Measurements from ENCODE around the gene SYMPK.

Gene SYMPK

GRCh38 chr19:45887200-45887710 is 24.3 kb upstream of the SYMPK start:
- no peak for TF ChIP-seq CSRNP3 (CRISPR knock-in tag; IDR thresholded peaks at IDR 0.05)
- TF ChIP-seq TSHZ2 (CRISPR knock-in tag; IDR thresholded peaks at IDR 0.05) = peak; percentile 20; the same call in 1 of the 2 replicates
- no peak for TF ChIP-seq TCF4 (CRISPR knock-in tag; IDR thresholded peaks at IDR 0.05; ENCODE audit: borderline replicate concordance)
- no peak for TF ChIP-seq RARB (CRISPR knock-in tag; IDR thresholded peaks at IDR 0.05)
- no peak for ATAC-seq

GRCh38 chr19:45886427-45887199 is 23.7 kb upstream of the SYMPK start:
- peak; percentile 82 for ATAC-seq
- TF ChIP-seq ZFP30 (CRISPR knock-in tag; IDR thresholded peaks at IDR 0.05) (no peak), POU6F1 (CRISPR knock-in tag; IDR thresholded peaks at IDR 0.05; ENCODE audit: borderline replicate concordance, low read depth) (no peak), ZNF565 (CRISPR knock-in tag; conservative IDR thresholded peaks at IDR 0.05; ENCODE audit: low read depth) (no peak), TOX (CRISPR knock-in tag; IDR thresholded peaks at IDR 0.05; ENCODE audit: borderline replicate concordance) (no peak; the same call in 1 of the 2 replicates), ZNF8 (CRISPR knock-in tag; IDR thresholded peaks at IDR 0.05) (no peak), PATZ1 (CRISPR knock-in tag; IDR thresholded peaks at IDR 0.05; ENCODE audit: borderline replicate concordance) (peak; percentile 88; the same call in 1 of the 2 replicates), BACH2 (CRISPR knock-in tag; IDR thresholded peaks at IDR 0.05; ENCODE audit: borderline replicate concordance) (no peak), CSRNP3 (CRISPR knock-in tag; IDR thresholded peaks at IDR 0.05) (0 out of 2 replicates have a peak, but pooled peaks have one; percentile 30), ZFP3 (CRISPR knock-in tag; IDR thresholded peaks at IDR 0.05) (no peak), SNAI2 (CRISPR knock-in tag; IDR thresholded peaks at IDR 0.05) (no peak), ZC3H10 (CRISPR knock-in tag; IDR thresholded peaks at IDR 0.05) (no peak), ESRRG (CRISPR knock-in tag; IDR thresholded peaks at IDR 0.05) (no peak), RARB (CRISPR knock-in tag; IDR thresholded peaks at IDR 0.05) (no peak), ZNF70 (CRISPR knock-in tag; IDR thresholded peaks at IDR 0.05) (no peak), TSHZ2 (CRISPR knock-in tag; IDR thresholded peaks at IDR 0.05) (no peak), CSDC2 (CRISPR knock-in tag; IDR thresholded peaks at IDR 0.05) (peak; percentile 71; the same call in 1 of the 2 replicates), ARNTL (CRISPR knock-in tag; IDR thresholded peaks at IDR 0.05; ENCODE audit: borderline replicate concordance, low read depth) (no peak), OSR1 (CRISPR knock-in tag; IDR thresholded peaks at IDR 0.05) (no peak), TCF4 (CRISPR knock-in tag; IDR thresholded peaks at IDR 0.05; ENCODE audit: borderline replicate concordance) (no peak), GLIS3 (CRISPR knock-in tag; IDR thresholded peaks at IDR 0.05) (0 out of 2 replicates have a peak, but pooled peaks have one; percentile 47), PPARA (CRISPR knock-in tag; IDR thresholded peaks at IDR 0.05; ENCODE audit: borderline replicate concordance) (no peak), CREB5 (CRISPR knock-in tag; IDR thresholded peaks at IDR 0.05; ENCODE audit: low read depth) (no peak; the same call in 1 of the 2 replicates), ISL1 (CRISPR knock-in tag; IDR thresholded peaks at IDR 0.05) (no peak)
